Measurements from ENCODE around the gene KEL.

The KEL gene

GRCh38 chr7:142930126-142930730 is 31.9 kb downstream of the KEL start:
- no peak for DNase-seq (ENCODE audit: low spot score)

DNA sequence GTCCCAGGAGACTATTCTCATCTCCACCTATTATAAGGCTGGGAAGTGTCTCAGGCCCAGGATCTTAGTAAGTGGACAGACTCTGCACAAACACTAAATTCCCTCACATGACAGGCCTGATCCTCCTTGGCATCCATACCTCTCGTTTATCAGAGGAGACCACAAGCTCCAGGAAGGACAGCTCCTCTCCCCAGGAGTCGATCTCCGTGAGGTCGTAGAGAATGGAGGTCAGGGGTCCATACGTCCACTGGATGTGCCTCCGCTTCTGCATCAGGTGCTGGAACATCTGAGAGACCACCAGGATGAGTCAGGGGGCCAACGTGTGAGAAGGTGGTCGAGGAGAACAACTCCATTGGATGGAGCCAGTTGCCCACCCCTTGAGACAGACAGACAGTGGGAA is 34.2 kb downstream of the KEL start:
- no peak for DNase-seq (ENCODE audit: low spot score)

GRCh38 chr7:142927085-142927745 is 34.9 kb downstream of the KEL start:
- DNase-seq (ENCODE audit: low spot score): no peak

GRCh38 chr7:142925413-142925812 is 36.8 kb downstream of the KEL start:
- DNase-seq (ENCODE audit: low spot score): no peak

- no peak for DNase-seq (ENCODE audit: low spot score)
Observed at GRCh38 chr7:142923391-142923790, 38.8 kb downstream of the KEL start.

GRCh38 chr7:142919656-142920055 is 42.5 kb downstream of the KEL start:
- no peak for DNase-seq (ENCODE audit: low spot score)

GRCh38 chr7:142918901-142919300 is 43.3 kb downstream of the KEL start:
- no peak for DNase-seq (ENCODE audit: low spot score)

DNA sequence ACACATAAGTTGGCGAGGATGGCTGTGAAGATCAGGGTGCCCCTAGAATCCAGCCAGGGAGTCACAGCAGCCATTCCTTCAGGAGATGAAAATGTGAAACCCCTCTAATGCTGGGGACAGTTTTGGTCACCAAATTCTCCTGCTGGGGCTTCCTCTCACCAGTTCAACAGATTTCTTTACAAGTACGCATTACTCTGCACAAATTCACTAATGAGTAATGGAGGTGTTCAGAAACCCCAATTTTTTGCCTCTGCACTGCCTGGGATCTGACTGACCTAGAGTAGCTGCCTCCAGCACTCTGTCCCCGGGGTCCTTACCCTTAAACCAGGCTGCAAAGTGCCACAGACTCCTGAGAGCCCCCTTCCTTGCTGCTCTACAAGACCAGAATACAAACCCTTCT is 44.7 kb downstream of the KEL start:
- DNase-seq (ENCODE audit: low spot score): no peak

GRCh38 chr7:142916508-142916907 is 45.7 kb downstream of the KEL start:
- DNase-seq (ENCODE audit: low spot score): no peak

GRCh38 chr7:142915315-142915714 is 46.8 kb downstream of the KEL start:
- no peak for DNase-seq (ENCODE audit: low spot score)

GRCh38 chr7:142914121-142914520 is 48.0 kb downstream of the KEL start:
- no peak for DNase-seq (ENCODE audit: low spot score)

GRCh38 chr7:142913566-142913965 is 48.6 kb downstream of the KEL start:
- DNase-seq (ENCODE audit: low spot score): no peak

GRCh38 chr7:142913051-142913450 is 49.1 kb downstream of the KEL start:
- no peak for DNase-seq (ENCODE audit: low spot score)

DNA sequence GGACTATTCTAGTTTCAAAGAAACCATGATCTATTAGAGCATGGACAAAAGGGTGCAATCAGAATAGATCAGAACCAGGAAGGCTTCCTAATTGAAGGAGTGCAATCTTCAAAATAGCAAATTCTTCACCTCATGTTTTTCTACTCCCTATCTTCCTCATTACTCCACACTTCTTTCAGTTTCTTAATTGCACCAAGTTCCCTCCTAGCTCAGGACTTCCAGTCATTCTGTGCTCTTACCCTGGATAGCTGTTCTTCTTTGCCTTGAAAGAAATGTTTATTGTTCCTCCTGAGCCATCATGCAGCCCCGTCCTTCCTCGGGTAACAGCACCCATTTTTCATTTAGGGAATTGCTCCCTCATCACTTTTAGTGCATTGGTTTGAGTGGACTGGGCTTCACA is 51.7 kb downstream of the KEL start:
- DNase-seq (ENCODE audit: low spot score): no peak

- no peak for DNase-seq (ENCODE audit: low spot score)
Observed at GRCh38 chr7:142910031-142910433, 52.1 kb downstream of the KEL start.

GRCh38 chr7:142908921-142909890 is 53.0 kb downstream of the KEL start:
- peak; percentile 2 for DNase-seq (ENCODE audit: low spot score)

DNA sequence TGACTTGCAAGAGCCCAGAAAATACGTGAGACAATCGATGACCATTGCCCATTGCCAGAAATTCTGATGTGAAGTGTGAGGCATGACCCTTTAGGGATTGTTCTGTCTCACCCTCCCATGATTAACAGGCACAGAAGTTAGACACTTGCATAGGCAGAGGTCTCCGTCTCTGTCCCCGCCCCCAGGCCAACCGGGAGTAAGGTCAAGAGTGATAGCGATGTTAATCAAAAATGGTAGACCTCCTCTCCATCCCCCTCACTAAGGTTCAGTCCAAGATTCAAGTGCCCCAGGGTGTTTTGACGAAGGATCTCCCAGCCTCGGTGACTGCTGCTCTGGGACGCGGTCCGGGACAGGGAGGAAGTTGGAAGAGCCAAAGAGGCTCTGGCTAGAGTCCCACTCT is 53.9 kb downstream of the KEL start:
- DNase-seq (ENCODE audit: low spot score): no peak

GRCh38 chr7:142906643-142907042 is 55.5 kb downstream of the KEL start:
- DNase-seq (ENCODE audit: low spot score): no peak

- DNase-seq (ENCODE audit: low spot score): no peak
Observed at GRCh38 chr7:142905759-142906158, 56.4 kb downstream of the KEL start.

DNA sequence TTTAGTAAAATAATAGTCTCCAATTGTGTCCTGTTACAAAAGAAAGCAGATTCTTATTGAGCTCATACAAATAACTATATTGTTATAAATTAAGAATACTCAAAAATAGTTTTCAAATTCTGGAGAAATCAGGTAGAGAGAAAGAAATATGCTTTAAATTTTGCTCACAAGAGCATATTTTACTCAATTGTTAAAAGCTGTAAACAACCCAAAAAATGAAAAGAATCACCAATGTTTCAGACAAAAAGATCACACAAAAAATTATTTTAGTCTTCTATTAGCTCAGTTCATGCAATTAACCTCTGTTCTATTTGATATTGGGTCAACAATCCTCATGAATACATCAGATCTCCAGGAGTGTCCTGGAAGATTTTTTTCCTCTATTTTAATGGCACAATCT is 58.0 kb downstream of the KEL start:
- no peak for DNase-seq (ENCODE audit: low spot score)

DNA sequence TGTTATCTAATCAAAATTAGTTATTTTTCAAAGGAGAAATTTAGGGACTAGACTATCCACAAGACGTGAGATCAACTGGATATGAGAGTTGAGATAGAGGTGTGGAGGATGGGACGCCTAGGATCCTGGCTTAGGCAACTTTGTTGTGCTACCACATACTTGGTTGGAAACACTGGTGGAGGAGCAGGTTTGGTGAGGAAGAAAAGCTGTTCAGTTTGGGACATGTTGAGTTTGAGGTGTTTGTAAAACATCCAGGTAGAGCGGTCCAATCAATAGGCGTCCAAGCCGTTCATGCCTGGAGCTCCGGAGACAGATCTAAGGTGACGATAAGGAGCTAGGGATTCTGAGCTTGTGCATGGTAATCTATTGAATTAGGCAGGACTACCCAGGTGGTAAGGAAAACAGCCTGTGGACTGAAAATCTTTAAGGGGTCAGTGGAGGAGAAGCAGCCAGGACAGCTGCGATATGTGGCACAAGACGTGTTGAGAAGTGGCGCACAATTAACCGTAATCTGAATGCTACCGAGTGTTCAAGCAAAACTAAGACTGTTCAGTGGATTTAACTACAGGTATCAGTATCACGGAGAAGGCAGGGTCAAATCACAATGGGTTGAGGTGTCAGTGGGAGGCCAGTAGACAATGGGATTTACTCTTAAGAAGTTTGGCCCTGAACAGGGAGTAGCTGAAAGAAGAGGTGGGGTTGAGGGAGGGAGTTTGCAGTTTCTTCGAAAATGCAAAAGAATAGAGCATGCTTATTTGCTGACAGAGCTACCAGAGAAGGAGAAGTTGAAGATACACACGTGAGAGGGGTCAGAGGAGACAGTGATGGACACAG is 60.5 kb downstream of the KEL start:
- no peak for DNase-seq (ENCODE audit: low spot score)

GRCh38 chr7:142899661-142900060 is 62.5 kb downstream of the KEL start:
- DNase-seq (ENCODE audit: low spot score): no peak
